Brain pericyte (primary cell): Measurements from ENCODE around the gene PITPNM3.

Experiments
- DNase-seq: peaks from one replicate; pipeline ENCODE4 v3.0.0-alpha.2; 2012; ENCODE audit warnings: low read depth, low spot score

The PITPNM3 gene

GRCh38 chr17:6551869-6552531, 4.4 kb downstream of the PITPNM3 start:
- DNase-seq, result no peak

- no peak for DNase-seq
Observed at GRCh38 chr17:6551356-6551755, 5.0 kb downstream of the PITPNM3 start.

DNA sequence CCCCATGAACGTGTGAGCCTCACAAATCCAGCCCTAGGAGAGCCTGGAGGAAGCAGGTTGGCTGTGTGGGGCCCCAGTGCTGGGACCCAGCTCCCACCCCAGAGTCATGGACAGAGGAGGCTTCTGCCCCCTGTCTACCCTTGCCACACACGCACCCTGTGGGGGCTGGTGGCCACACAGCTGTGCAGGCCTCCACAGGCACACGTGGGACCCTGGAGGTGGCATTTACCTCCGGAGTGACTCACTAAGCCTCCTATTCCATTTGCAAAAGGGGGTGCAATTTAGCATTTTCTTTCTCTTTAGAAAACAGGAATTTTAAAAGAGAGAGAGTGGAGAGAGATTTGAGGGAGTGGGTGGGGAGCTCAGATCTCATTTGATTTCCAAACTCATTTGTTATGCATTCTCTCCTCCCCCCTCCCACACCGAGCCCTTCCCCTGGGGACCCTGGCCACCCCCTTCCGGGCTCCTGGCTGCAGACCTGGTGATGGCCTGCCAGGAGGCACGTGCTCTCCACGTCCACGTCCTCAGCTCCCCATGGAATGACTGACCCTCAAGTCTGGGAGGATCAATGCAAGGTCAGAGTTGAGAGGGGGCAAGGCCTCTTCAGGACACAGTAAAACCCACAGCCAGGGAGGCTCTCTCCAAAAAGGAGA, 6.8 kb downstream of the PITPNM3 start:
- DNase-seq, result no peak

DNA sequence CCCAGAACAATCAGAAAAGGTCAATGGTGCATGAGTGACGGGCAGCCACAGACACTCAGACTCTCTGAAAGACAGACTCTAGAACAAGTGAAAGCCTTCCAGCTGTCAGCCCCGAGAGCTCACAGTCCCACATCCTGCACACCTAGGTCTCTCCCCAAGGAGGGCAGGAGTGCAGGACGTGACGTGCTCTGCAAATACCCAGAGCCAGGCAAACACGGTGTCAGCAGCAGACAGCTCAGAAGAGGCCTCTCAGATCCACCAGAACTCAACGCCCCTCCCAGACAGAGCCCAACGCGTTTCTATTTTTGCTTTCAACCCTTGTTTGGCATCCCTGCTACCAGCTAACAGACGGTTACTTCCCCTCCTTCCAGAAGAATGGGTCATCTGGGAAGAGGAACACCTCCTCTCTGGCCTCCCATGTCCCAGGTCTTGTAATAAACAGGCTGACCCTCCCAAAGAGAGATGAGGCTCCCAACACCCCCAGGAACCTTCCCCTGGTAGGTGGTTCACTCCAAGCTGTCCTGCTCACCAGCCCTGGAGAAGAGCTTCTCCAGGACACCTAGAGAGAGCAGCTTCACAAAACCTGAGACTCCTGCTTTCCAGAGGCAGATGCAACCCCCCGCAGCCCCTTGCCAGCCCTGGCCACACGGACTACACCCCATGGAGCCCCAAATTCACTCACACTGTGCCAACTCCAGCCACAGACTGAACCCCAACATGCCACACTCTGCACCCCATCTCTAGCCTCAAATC, 7.6 kb downstream of the PITPNM3 start:
- DNase-seq, result no peak

DNA sequence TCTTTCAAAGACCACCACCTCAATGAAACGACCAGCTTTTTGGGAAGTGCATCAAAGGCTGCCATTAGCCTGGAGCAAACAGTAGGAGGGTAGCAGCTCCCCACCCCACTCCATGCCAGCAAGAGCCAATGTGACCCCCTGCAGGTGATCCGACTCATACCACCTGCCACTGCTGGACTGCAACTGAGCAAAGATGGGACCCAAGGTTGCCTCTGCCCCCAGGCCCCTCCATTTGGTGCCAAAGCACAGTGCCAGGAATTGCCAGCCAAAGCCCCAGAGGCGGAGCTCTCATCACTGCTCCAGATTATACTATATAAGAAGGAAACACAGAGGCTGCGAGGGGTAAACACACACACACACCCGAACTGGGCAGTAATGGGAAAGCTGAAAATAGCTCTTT, 8.3 kb downstream of the PITPNM3 start:
- no peak for DNase-seq

- no peak for DNase-seq
Observed at GRCh38 chr17:6547336-6547735, 9.0 kb downstream of the PITPNM3 start.

GRCh38 chr17:6546069-6546718, 10.2 kb downstream of the PITPNM3 start:
- no peak for DNase-seq

DNA sequence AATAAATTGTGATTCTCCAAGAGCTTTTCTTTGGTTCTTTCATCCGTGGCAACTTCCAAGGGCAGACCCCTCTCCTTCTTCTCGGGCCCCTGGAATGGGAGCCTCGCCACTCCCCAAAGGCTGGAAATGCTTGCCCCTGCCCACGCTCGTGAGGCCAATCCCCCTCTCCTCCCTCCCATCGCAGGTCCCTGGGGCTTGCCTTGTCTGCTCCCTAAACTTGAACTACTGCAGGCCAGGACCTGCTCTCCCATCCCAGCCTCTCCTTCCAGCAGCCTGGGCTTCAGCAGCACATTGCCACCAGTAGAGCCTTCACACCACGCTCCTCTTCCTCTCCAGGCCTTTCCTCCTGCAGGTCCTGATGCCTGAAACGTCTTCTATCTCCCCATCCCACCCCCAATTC, 11.1 kb downstream of the PITPNM3 start:
- no peak for DNase-seq

GRCh38 chr17:6544011-6544370, 12.4 kb downstream of the PITPNM3 start:
- DNase-seq, result no peak

- DNase-seq, result no peak
Observed at GRCh38 chr17:6543079-6544010, 13.0 kb downstream of the PITPNM3 start.

DNA sequence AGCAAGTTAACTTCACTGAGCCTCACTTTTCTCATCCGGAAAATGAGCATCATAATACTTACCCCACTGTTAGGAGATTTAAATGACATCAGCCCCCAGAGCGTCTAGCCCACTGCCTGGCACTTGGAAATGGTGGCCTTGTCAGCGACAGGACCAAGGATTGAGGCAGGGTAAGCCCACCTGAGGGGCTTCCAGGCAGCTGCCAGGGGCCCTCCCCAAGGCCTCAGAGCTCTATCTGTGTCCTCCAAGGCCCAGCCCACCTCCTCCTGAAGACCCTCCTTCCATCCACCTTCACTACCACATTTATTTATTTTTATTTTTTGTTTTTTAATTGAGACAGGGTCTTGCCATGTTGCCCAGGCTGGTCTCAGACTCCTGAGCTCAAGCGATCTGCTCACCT, 13.8 kb downstream of the PITPNM3 start:
- DNase-seq, result no peak

DNA sequence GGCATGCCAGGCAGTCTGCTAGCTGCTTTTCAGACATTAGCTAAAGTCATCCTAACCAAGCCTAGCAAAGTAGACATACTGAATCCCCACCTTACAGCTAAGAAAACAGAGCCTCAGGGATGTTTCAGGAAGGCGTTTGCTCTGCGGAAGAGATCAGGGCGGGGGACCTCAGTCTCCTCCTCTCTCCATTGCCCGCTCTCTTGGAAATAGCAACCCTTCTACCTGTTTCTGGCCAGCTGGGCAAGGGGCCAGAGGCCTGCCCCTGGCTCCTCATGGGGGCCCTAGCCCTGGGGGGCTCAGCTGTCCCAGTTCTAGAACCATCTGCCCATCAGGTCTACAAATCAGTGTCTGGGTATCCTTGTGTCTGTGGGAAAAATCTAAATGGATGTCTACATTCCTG, 14.5 kb downstream of the PITPNM3 start:
- no peak for DNase-seq

DNA sequence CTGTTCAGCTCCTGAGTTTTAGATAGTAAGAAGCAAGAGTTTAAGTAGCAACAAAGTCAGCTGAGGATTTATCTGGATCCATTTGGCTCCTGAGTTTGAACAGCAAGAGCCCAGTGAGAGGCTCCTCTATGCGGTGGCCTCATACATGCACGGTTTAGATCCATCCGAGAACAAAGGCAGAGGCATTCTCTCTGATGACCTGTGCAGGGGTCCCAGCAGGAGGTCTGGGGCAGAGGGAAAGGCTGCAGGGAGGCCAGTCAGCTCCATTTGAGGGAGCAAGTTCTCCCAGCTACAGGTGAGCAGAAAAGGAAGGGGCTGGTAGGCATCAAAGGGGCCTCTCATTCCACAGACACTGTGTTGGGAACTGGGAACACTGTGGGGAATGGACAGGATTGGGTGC, 16.5 kb downstream of the PITPNM3 start:
- no peak for DNase-seq

DNA sequence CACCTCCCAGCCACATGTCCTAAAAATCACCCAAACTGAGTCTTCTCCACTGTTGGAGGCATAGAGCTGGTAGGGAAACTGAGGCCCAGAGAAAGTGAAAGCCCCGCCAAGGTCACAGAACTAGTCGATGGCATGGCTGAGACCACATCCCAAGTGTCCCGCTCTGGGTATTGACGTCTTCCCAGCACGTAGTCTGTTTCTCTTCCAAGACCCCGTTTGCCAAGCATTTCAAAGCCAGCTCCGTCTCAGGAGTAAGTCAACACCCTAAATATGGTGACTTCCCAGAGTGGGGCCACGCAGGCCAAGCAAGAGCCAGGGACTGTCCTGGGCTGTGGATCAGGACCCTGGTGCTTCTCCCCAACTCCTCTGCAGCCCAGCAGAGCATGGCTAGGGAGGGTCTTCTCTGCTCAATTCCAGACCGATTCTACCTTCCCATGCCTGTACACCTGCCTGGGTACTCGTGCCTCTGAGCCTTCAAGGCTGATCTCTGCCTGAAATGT, 19.7 kb downstream of the PITPNM3 start:
- no peak for DNase-seq

GRCh38 chr17:6536053-6536452, 20.3 kb downstream of the PITPNM3 start:
- no peak for DNase-seq

GRCh38 chr17:6534846-6535514, 21.4 kb downstream of the PITPNM3 start:
- DNase-seq, result no peak

DNA sequence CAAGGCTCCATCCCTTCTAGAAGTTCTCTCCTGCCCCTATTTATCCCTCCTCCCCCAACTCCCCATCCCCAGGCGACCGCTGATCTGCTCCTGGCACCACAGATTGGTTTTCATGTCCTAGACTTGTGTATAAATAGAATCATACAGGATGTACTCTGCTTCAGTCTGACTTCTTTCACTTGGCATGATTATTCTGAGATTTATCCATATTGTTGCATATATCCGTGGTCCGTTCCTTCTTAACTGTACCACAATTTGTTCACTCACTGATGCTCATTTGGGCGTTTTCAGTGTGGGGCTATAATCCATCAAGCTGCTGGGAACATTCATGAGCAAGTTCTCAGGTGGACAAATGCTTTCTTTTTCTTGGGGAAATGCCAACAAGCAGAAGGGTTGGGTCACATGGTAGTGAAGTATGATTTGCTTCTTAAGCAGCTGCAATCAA, 23.9 kb downstream of the PITPNM3 start:
- no peak for DNase-seq

DNA sequence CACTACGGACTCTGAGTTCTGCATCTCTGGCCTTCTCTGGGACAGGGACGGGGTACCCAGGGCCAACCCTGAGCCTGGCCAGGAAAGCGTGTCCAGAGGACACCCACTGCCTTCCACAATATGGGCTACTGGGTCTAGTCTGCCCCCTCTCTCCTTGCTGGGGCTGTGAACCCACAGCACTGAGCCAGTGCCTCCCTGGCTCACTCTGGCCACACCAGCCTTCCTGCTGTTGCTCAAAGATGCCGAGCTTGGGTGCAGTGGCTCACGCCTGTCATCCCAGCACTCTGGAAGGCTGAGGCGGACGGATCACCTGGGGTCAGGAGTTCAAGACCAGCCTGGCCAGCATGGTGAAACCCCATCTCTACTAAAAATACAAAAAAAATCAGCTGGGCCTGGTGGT, 24.8 kb downstream of the PITPNM3 start:
- DNase-seq, result no peak

DNA sequence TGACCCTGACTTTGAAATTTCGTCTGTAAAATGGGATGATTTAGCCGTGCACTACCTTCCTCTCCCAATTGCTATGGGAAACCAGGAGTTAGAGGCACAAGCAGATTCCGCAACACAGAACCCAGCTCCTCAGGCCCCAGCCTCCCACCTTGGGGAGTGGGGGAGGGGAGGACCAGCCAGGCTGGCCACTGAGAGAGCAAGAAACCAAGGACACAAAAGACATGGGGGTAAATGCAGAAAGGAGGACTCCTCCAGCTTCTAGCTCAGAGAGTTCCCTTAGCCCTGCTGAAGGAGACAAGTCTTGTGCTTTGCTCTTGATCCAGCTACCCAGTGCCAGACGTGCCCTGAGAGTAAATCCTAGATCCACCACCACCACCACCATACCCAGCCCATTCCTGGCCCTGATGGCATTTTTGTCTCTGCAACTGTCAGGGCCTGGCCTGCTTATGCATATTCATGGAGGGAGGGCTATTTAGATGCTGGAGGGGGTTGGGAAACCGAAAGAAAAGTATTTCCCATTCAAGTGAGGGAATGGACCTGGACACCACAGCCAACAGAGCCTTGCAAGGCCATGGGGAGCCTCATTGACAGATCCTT, 25.9 kb downstream of the PITPNM3 start:
- no peak for DNase-seq

DNA sequence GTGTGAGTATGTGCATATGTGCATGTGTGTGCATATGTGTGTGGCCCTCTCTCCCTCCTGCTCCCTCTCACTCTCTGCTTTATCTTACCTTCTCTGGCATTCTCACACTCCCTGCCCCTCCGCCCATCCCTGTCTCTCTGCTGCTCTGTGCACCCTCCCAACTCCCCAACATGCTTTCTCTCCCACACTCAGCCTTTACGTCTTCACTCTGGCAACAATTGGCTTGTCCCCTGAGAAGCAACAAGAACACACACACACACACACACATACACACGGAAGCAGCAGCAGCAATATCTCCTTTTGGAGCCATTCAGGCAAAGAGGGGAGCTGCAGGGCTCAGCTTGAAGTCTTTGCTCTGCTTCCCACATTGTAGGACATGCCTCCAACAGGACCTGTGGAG, 27.8 kb downstream of the PITPNM3 start:
- no peak for DNase-seq
